IPS-15b (cell line): ENCODE data around the gene THADA.
A peak's percentile ranks its signal among the peaks of the same experiment; 100 is the strongest.

Experiments
- H3K27me3 ChIP-seq: one replicate; pipeline ENCODE4 v1.6.1; 2013; ENCODE audit warnings: low read length; ENCODE audit not compliant: control insufficient read depth, insufficient read depth
- H3K36me3 ChIP-seq: one replicate; pipeline ENCODE4 v1.6.1; 2013; ENCODE audit warnings: low read length; ENCODE audit not compliant: control insufficient read depth, insufficient read depth
- H3K4me1 ChIP-seq: one replicate; pipeline ENCODE4 v1.6.1; 2013; ENCODE audit warnings: mild to moderate bottlenecking, low read length; ENCODE audit not compliant: control insufficient read depth, insufficient read depth
- H3K4me3 ChIP-seq: one replicate; pipeline ENCODE4 v1.5.1; 2013; ENCODE audit warnings: low read depth, low read length
- H3K9ac ChIP-seq: one replicate; pipeline ENCODE4 v1.6.1; 2013; ENCODE audit warnings: low read depth, mild to moderate bottlenecking, low read length
- H3K9me3 ChIP-seq: one replicate; pipeline ENCODE4 v1.6.1; 2013; ENCODE audit warnings: mild to moderate bottlenecking, low read length; ENCODE audit not compliant: control insufficient read depth, insufficient read depth

THADA gene

DNA sequence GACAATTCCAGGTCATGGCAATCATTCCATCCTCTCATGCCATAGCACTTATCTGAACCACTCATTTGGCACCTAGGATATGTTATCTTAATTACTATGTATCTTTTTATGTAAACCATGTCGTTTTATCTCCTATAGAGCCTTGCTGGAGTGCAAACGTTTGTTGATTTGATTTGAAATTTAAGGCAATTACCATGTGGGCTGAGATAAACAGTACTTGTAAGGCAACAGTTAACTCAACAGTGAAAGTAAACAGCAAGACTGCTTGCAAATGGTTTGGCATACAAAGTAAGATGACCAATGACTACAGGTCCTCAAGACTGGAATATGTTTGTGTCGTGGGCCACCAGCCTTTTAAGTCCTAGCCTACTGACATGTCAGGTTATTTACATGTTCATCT, 235.7 kb downstream of the THADA start:
- Histone ChIP-seq H3K4me3 (no peak overlapping the region), H3K9ac (no peak overlapping the region), H3K9me3 (no peaks in the 10 kb centered on the region), H3K36me3 (no peaks in the 10 kb centered on the region), H3K4me1 (no peaks in the 10 kb centered on the region), H3K27me3 (no peaks in the 10 kb centered on the region)

DNA sequence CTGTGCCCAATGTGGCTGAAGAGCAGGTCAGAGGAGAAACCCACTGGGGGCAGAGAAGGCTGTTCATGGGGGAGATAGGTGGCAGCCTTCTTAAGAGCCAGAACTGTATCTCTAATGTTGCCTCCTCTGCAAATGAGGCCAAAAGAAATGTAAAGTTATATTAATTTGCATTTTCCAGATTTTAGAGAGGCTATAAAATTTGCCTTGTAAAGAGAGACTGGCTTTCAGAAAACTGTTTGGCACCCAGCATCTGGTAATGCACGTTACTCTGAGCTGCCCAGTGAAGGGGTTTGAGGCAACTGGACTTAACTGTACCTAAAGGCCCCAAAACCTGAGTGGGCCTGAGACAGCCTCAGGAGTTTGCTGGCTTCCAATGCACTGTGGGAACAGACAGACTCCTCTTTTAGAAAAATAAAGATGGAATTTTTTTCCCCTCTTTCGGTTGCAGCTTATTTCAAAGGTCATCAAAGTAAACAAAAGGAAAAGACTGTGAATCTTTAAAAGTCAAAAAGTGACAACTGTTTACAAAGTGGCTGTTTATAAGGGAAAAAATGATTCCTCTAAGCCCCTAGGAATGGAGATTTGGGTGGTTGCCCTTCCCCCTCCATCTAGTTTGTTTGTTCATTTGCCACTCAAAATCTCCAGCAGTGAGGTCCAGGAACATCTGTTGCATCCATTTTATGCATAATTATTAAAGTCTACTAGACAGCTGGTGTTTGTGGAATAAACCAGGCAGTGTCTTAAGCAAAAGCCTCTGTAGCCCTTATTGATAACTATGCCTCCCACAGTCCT, 237.2 kb downstream of the THADA start:
- no peaks in the 10 kb centered on the region for H3K9me3 ChIP-seq
- no peaks in the 10 kb centered on the region for H3K4me1 ChIP-seq
- H3K36me3 ChIP-seq: no peaks in the 10 kb centered on the region

DNA sequence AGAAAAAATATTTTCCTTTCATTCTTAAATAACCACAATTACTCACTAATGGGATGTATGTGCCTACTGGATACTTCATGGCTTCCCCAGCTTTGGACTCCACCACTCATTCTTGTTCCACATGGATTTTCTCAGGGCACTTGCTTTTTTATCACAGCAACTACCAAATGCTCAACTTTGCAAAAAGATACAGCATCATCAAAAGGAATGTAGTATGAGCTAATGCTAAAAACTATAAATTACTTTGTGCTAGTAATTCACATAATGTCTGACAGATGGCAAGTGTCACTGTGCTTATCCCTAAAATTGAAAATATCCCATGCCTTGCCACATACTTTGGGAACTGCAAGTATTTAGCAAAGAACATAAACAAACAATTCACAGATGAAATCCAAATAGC, 239.1 kb downstream of the THADA start:
- H3K36me3 ChIP-seq: no peaks in the 10 kb centered on the region
- no peaks in the 10 kb centered on the region for H3K4me1 ChIP-seq
- no peaks in the 10 kb centered on the region for H3K27me3 ChIP-seq
- H3K4me3 ChIP-seq: no peak overlapping the region
- no peaks in the 10 kb centered on the region for H3K9me3 ChIP-seq
- no peak overlapping the region for H3K9ac ChIP-seq

More for the DNA sequence above, 237.2 kb downstream of the THADA start:
- H3K27me3 ChIP-seq: no peaks in the 10 kb centered on the region
- no peak overlapping the region for H3K4me3 ChIP-seq
- no peak overlapping the region for H3K9ac ChIP-seq

DNA sequence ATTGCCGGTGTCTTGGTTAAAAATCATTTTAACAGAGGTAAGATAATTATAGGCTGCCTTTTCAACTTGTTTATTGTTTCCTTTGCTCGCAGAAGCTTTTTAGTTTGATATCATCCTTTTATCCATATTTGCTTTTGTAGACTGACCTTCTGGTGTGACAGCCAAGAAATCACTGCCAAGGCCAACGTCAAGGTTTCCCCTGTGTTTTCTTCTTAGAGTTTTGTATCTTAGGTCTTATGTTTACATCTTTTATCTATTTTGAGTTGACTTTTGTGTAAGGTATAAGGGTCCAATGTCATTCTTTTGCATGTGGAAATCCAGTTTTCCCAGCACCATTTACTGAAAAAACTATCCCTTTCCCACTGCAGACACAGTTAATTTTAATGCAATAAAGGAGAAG, 240.4 kb downstream of the THADA start:
- Histone ChIP-seq H3K9ac (no peak overlapping the region), H3K4me3 (no peak overlapping the region), H3K27me3 (no peaks in the 10 kb centered on the region), H3K4me1 (no peaks in the 10 kb centered on the region), H3K9me3 (no peaks in the 10 kb centered on the region), H3K36me3 (no peaks in the 10 kb centered on the region)

DNA sequence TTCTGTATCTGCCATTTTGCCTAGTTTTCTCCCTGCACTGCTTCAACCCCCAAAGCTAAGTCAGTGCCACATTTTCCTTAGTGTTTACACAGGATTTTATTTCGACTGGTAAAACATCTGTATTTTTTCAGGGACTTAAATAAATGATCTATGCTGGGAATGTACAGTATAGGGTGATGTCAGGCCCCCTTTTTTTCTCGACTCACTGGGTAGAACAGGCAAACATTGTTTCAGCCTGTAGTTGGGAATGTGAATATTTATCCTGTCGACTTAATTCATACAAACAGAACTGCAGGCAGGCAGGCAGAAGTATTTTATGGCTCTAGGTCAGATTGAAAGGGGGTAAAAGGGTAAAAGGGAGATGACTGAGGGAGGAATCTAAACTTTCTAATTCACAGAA, 245.9 kb downstream of the THADA start:
- no peak overlapping the region for H3K4me3 ChIP-seq
- no peaks in the 10 kb centered on the region for H3K27me3 ChIP-seq
- no peaks in the 10 kb centered on the region for H3K9me3 ChIP-seq
- no peaks in the 10 kb centered on the region for H3K36me3 ChIP-seq
- H3K9ac ChIP-seq: no peak overlapping the region
- peaks cover 21% of the 10 kb centered on the region for H3K4me1 ChIP-seq

DNA sequence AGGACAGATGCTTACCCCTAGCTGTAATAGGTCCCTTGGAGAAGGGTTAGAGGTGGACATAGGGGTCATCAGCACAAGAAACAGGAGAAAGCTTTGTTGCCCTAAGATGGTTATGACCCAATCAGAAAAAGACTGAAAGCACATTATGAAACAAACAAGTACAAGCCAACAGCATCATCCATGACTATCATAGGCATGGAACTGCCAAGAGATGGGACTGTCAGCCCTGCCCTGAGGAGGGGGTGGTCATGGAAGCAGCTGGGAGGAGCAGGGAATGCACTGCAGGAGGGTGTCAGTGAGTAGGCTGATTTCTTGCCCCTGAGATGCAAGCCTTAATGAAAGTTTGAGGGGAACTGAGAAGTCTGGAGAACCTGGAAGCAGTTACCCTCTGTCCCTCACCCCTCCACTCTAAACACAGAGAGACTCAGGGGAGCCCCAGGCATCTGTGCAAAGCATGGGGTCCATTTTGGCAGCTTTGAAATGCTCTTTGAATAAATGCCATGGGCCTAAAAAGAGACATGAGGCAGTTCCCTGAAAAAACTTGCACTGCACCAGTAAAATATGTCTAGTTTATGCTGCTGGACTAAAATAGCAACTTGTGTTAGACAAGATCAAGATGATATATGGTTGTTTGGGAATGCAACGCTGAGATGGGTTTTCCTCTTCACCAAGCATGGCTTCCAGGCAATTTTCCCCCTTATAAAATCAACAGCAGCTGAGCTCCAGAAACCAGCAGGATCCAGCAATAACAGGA, 246.8 kb downstream of the THADA start:
- Histone ChIP-seq H3K27me3 (no peaks in the 10 kb centered on the region), H3K4me1 (peaks cover 24% of the 10 kb centered on the region)

DNA sequence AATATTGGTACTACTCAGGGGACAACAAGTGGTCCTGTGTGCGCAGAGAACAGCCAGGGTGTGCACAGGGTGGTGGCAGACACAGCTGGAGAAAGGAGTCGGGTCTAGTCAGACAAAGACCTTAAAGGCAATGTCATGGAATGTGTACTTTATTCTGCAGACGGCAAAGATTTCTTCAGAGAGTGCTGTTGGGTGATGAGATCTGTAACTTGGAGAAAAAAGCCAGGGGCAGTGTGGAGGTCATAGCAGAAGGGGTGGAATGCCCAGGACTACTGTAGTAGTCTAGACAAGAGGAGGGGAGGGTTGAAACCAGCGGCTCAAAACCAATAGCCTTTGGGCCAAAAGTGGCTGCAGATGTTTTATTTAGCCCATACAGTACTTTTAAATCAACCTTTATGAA, 248.1 kb downstream of the THADA start:
- no peak overlapping the region for H3K9ac ChIP-seq
- H3K9me3 ChIP-seq: no peaks in the 10 kb centered on the region
- peaks cover 24% of the 10 kb centered on the region for H3K4me1 ChIP-seq
- H3K27me3 ChIP-seq: no peaks in the 10 kb centered on the region
- no peak overlapping the region for H3K4me3 ChIP-seq
- no peaks in the 10 kb centered on the region for H3K36me3 ChIP-seq

More for the DNA sequence above, 246.8 kb downstream of the THADA start:
- no peak overlapping the region for H3K4me3 ChIP-seq
- H3K36me3 ChIP-seq: no peaks in the 10 kb centered on the region
- H3K9me3 ChIP-seq: no peaks in the 10 kb centered on the region
- no peak overlapping the region for H3K9ac ChIP-seq

DNA sequence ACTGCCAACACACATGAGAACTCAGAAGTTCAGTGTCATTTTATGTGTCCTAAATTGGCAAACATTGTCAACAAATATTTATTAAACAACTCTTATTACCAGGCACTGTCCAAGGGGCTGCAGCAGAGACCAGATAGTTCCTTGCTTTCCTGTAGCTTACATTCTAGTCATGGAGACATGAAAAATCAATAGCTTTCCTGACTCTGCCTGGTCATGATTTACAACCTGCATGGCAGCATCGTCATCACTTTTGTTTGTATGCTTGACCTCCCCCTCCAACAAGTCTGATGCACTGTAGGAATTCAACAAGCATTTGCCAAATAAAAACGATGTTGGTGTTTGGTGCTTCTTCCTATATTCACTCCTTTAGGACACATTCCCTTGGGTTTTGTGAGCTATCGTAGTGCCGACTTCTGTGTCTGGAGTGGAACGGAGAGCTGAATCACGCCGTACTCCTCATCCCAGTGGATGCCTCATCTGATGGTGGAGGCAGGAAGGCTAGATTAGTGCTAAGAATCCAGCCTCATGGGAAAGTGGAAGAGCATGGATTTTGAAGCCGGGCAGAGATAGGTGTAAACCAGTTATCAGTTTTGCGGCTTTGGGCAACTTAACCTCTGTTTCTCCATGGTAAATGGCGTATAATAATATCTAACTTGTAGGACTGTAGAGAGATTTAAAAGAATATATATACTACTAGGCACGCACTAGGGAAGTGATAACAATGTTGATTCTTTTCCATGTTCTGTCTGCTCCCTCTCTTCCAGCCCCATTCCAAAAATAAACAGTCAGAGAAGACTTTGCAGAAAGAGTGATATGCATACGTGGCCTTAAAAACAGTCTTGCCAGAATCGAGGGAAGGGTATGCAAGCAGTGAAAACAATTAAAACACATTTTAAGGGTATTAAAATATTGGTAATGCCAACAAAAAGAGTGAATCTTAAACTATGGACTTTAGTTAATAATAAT, 249.0 kb downstream of the THADA start:
- Histone ChIP-seq H3K4me1 (peaks cover 24% of the 10 kb centered on the region), H3K9me3 (no peaks in the 10 kb centered on the region), H3K36me3 (no peaks in the 10 kb centered on the region), H3K4me3 (no peak overlapping the region), H3K9ac (no peak overlapping the region), H3K27me3 (no peaks in the 10 kb centered on the region)

DNA sequence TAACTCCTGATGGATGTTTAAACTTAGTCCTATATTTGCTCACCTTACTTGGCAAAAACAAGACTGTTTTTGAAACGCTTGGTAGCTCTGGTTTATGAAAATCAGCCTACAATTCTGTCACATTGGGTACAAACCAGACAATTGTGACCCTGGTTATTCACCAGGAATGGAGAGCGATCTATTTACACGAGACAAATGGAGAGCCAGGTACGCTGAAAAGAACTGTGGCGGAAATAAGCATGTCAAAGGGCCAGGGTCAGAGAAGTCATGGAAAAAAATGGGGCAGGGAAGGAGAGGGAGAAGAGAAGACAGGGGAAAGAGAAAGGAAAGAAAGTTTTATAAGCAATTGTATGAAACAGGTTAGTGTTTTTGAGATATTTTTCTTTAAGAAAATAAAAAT, 250.0 kb downstream of the THADA start:
- no peaks in the 10 kb centered on the region for H3K9me3 ChIP-seq
- H3K9ac ChIP-seq: peak overlapping the region; percentile 28
- no peaks in the 10 kb centered on the region for H3K36me3 ChIP-seq
- H3K4me3 ChIP-seq: no peak overlapping the region
- H3K4me1 ChIP-seq: peaks cover 24% of the 10 kb centered on the region
- no peaks in the 10 kb centered on the region for H3K27me3 ChIP-seq

DNA sequence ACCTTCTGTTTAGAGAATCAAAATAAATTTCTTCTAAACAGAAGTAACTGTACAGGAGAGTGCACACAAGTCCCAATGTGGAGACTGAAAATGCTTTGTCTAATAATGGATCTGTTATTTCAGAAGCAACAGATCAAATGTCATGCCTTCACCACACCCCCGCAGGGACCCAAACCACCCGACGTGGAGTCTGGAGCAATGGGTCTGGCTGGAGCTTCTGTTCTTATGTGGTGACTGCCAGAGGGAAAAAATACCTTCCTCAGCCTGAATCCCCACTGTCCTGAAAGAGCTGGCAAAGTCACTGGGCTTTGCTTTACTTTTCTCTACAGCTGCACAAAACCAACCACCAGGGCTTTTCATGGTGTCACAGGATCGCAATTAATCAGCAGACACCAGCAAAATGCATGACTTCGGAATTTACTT, 250.4 kb downstream of the THADA start:
- H3K4me1 ChIP-seq: peaks cover 24% of the 10 kb centered on the region
- H3K9me3 ChIP-seq: no peaks in the 10 kb centered on the region
- peak overlapping the region; percentile 28 for H3K9ac ChIP-seq
- no peaks in the 10 kb centered on the region for H3K36me3 ChIP-seq
- no peaks in the 10 kb centered on the region for H3K27me3 ChIP-seq
- H3K4me3 ChIP-seq: no peak overlapping the region

DNA sequence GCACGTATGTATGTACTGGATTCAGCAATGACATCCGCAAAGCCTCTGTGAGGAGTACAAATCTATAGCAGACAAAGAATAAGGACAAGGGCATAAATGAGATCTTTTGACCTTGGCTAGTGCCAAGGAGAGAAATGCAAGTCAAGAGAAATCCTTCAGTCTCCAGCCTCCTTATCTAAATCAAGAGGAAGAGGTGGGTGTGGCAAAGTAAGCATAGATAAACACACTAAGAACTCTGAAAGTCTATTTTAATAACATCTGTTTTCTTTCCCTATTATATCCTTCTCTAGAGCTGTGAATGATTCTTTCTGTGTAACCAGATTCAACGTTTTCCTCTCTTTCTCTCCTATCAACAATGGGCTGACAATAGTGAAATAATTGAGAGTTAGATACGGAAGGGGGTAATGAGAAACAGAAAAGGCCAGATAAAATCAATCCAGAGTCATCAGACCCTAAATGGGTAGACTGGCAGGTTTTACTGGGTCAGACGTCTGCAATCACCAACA, 250.9 kb downstream of the THADA start:
- Histone ChIP-seq H3K9me3 (no peaks in the 10 kb centered on the region), H3K4me1 (peaks cover 24% of the 10 kb centered on the region), H3K9ac (no peak overlapping the region), H3K27me3 (no peaks in the 10 kb centered on the region), H3K36me3 (no peaks in the 10 kb centered on the region), H3K4me3 (no peak overlapping the region)
